K562 (cell line): ENCODE measurements around the gene CTIF. TPM values are rescaled to one million over a fixed set of nuclear protein-coding genes. Genes with fewer than 3 reads are reported as not detected.

Experiments used
- ATAC-seq: fragments of 200-7000 bp; cut with Tn5 transposase; 3 replicates; pipeline ENCODE4 v1.9.1; 2020; ENCODE audit warnings: moderate library complexity
- BruUV-seq: library from RNA; stranded (reverse); fragments of 400-500 nt; replicated peaks from 2 replicates; lab custom pipeline; 2021; lab: Mats Ljungman, UMichigan
- CTCF ChIA-PET: fragments of 300-600 bp; formaldehyde crosslinking; extraction: SDS; loops from one replicate; lab custom pipeline; 2021; ENCODE audit warnings: low intra/inter-chr PET ratio; lab: Yijun Ruan, JAX
- POLR2A ChIA-PET: fragments of 300-600, 350-650 bp; sonication (Branson Sonifier 250); formaldehyde crosslinking; extraction: SDS; loops from one replicate; lab custom pipeline; 2021; ENCODE audit warnings: antibody characterized with exemption, inconsistent platforms; lab: Yijun Ruan, JAX
- DNase-seq, 4 experiments: peaks; one replicate each; pipeline versions ENCODE4 v3.0.0 to v3.0.0-alpha.2; 2011 to 2018; ENCODE audit warnings: low spot score in 3 of 4, mixed read lengths in 3 of 4; ENCODE audit errors: extremely low read depth in 1 of 4
- FAIRE-seq: peaks from 2 replicates; lab custom pipeline; 2011; peaks lifted over from hg19 to GRCh38; lab: Jason Lieb, UNC
- H2AFZ ChIP-seq: 2 replicates; pipeline ENCODE4 v1.6.0; 2011; ENCODE audit warnings: low read depth, low read length, control low read depth, inconsistent platforms
- H3K27ac ChIP-seq: fragments of 200-600 bp; 3 replicates; pipeline ENCODE4 v1.8.0; 2011; ENCODE audit warnings: low read depth, mild to moderate bottlenecking, control low read depth, inconsistent platforms, low read length, moderate library complexity, mixed read lengths; ENCODE audit errors: extremely low read depth
- H3K27me3 ChIP-seq, 2 experiments: fragments of 300-600 bp in 1 of 2; 2 replicates in 1 of 2; 3 replicates in 1 of 2; pipeline versions ENCODE4 v1.6.0 to v1.8.0; 2011; ENCODE audit warnings: inconsistent platforms in 2 of 2, low read length in 2 of 2, mild to moderate bottlenecking in 1 of 2, mixed read lengths in 1 of 2, moderate library complexity in 1 of 2; ENCODE audit not compliant: control insufficient read depth in 2 of 2, insufficient read depth in 2 of 2
- H3K36me3 ChIP-seq: fragments of 300-600 bp; 3 replicates; pipeline ENCODE4 v1.8.0; 2011; ENCODE audit warnings: mild to moderate bottlenecking, low read length, inconsistent platforms; ENCODE audit not compliant: control insufficient read depth, insufficient read depth
- H3K4me1 ChIP-seq, 2 experiments: fragments of 200-600 bp in 1 of 2; replicated peaks in 1 of 2; 2 replicates in 1 of 2; 3 replicates in 1 of 2; pipeline versions ENCODE4 v1.5.1 to v1.8.0; 2011; ENCODE audit warnings: inconsistent platforms in 2 of 2, low read length in 2 of 2, mild to moderate bottlenecking in 1 of 2, mixed read lengths in 1 of 2, moderate library complexity in 1 of 2; ENCODE audit not compliant: control insufficient read depth in 2 of 2, insufficient read depth in 2 of 2
- H3K4me2 ChIP-seq: 2 replicates; pipeline ENCODE4 v1.6.1; 2011; ENCODE audit warnings: low read length, control low read depth, inconsistent platforms, mixed read lengths; ENCODE audit not compliant: insufficient read depth
- H3K4me3 ChIP-seq: fragments of 200-600 bp; sonication (generic), shearing (Covaris generic); 2 replicates; pipeline ENCODE4 v1.5.1; 2016; ENCODE audit warnings: control low read depth, inconsistent platforms
- H3K79me2 ChIP-seq: fragments of 200-600 bp; 3 replicates; pipeline ENCODE4 v1.8.0; 2011; ENCODE audit warnings: low read length, inconsistent platforms; ENCODE audit not compliant: control insufficient read depth, insufficient read depth
- H3K9ac ChIP-seq, 2 experiments: 2 replicates each; pipeline versions ENCODE4 v1.6.0 to v1.6.1; 2011; ENCODE audit warnings: low read depth in 2 of 2, low read length in 2 of 2, control low read depth in 1 of 2, inconsistent platforms in 1 of 2, mild to moderate bottlenecking in 1 of 2, mixed read lengths in 1 of 2; ENCODE audit not compliant: insufficient read depth in 1 of 2
- H3K9me1 ChIP-seq: one replicate; pipeline ENCODE4 v1.6.0; 2011; ENCODE audit warnings: inconsistent platforms, mild to moderate bottlenecking, low read length, moderate library complexity; ENCODE audit not compliant: control insufficient read depth, insufficient read depth
- H3K9me3 ChIP-seq: replicated peaks from 2 replicates; pipeline ENCODE4 v1.5.1; 2011; ENCODE audit warnings: low read depth, low read length, inconsistent platforms; ENCODE audit not compliant: control insufficient read depth, insufficient read depth
- H4K20me1 ChIP-seq: replicated peaks from 2 replicates; pipeline ENCODE4 v1.6.1; 2011; ENCODE audit warnings: low read length, inconsistent platforms, mixed read lengths; ENCODE audit not compliant: control insufficient read depth, insufficient read depth
- DDX20 ChIP-seq: fragments of 450-650 bp; IDR thresholded peaks from 2 replicates; pipeline ENCODE4 v1.6.1; 2016; ENCODE audit warnings: missing genetic modification characterization, low read depth, mild to moderate bottlenecking, missing compliant biosample characterization, moderate library complexity
- ERF ChIP-seq: fragments of 450-650 bp; formaldehyde crosslinking; IDR thresholded peaks from 2 replicates; pipeline ENCODE4 v1.4.0; 2020; ENCODE audit warnings: mild to moderate bottlenecking, mixed read lengths
- FOXA3 ChIP-seq, 2 experiments: fragments of 450-650 bp in 1 of 2; sonication (generic) in 1 of 2; formaldehyde crosslinking; IDR thresholded peaks in 1 of 2; conservative IDR thresholded peaks in 1 of 2; 2 replicates each; pipeline versions ENCODE4 v1.4.0 to v1.8.0; 2020 to 2022; ENCODE audit warnings: mild to moderate bottlenecking in 2 of 2, missing genetic modification reagents in 1 of 2
- PATZ1 ChIP-seq: fragments of 250-450 bp; sonication (Bioruptor Pico); IDR thresholded peaks from 2 replicates; pipeline ENCODE4 v1.5.0; 2020; ENCODE audit warnings: mild to moderate bottlenecking, borderline replicate concordance
- POLR3G ChIP-seq: IDR thresholded peaks from 2 replicates; pipeline ENCODE4 v1.6.1; 2011; ENCODE audit not compliant: insufficient read length, insufficient replicate concordance; ENCODE audit errors: extremely low read depth
- PYGO2 ChIP-seq: fragments of 450-650 bp; IDR thresholded peaks from 2 replicates; pipeline ENCODE4 v1.6.1; 2016; ENCODE audit warnings: mild to moderate bottlenecking, missing genetic modification characterization, moderate library complexity, missing compliant biosample characterization
- RBBP5 ChIP-seq: fragments of 200-600 bp; sonication (generic); IDR thresholded peaks from 2 replicates; pipeline ENCODE4 v1.6.1; 2012; ENCODE audit warnings: borderline replicate concordance, mild to moderate bottlenecking, low read length, control low read depth, inconsistent platforms; ENCODE audit not compliant: insufficient read depth, poor library complexity, severe bottlenecking
- SPI1 ChIP-seq: IDR thresholded peaks from 2 replicates; pipeline ENCODE4 v1.6.1; 2011; ENCODE audit warnings: low read depth, low read length, control low read depth, borderline replicate concordance
- TAF9B ChIP-seq: fragments of 450-650 bp; IDR thresholded peaks from 2 replicates; pipeline ENCODE4 v1.6.1; 2018; ENCODE audit warnings: mild to moderate bottlenecking; ENCODE audit not compliant: partially characterized antibody
- TBP ChIP-seq: optimal IDR thresholded peaks from 2 replicates; pipeline ENCODE3; 2011; ENCODE audit warnings: low read depth, low read length, improper control_type of control experiment
- WHSC1 ChIP-seq: IDR thresholded peaks from one replicate; pipeline ENCODE4 v1.6.1; 2012; ENCODE audit warnings: low read length, control low read depth, inconsistent platforms
- ZKSCAN1 ChIP-seq: fragments of 150-350 bp; IDR thresholded peaks from 2 replicates; pipeline ENCODE4 v1.6.1; 2016; ENCODE audit warnings: low read depth, low read length
- ZNF77 ChIP-seq: fragments of 250-450 bp; sonication (Bioruptor Pico); IDR thresholded peaks from 2 replicates; pipeline ENCODE4 v1.5.0; 2020
- ZNF778 ChIP-seq: fragments of 450-650 bp; formaldehyde crosslinking; IDR thresholded peaks from 2 replicates; pipeline ENCODE4 v1.4.0; 2020; ENCODE audit warnings: mild to moderate bottlenecking, moderate library complexity
- ZNF79 ChIP-seq: fragments of 250-450 bp; sonication (Bioruptor Pico); IDR thresholded peaks from 2 replicates; pipeline ENCODE4 v1.4.0; 2020; ENCODE audit warnings: low read depth, mild to moderate bottlenecking, moderate library complexity
- WGBS: fragments of 100-300 bp; shearing (Covaris generic); methylation state at CpG from one replicate; pipeline ENCODE4 v1.1.6; 2016; ENCODE audit warnings: low coverage, mixed read lengths; ENCODE audit not compliant: insufficient coverage; ENCODE audit errors: missing lambda C conversion rate; 5-methylcytosine and 5-hydroxymethylcytosine counted together
- in situ Hi-C: fragments of 300-500 bp; cut with MboI; formaldehyde crosslinking; loops from 4 replicates; pipeline ENCODE4 v1.15.0; 2018; ENCODE audit warnings: inconsistent platforms, mixed read lengths
- intact Hi-C: fragments of 100-400 bp; cut with micrococcal nuclease; formaldehyde crosslinking; loops from 2 replicates; pipeline ENCODE4 v1.14.2; 2022
- polyA plus RNA-seq, 8 experiments: library from polyadenylated mRNA; depleted of rRNA in 4 of 8; stranded (reverse) in 5 of 8; unstranded in 3 of 8; fragments of >200 nt; fragmentation: Nextera tagmentation in 2 of 8; fragmentation: Illumina TruSeq in 1 of 8; extraction: Ambion mirVana in 2 of 8; extraction: Trizol in 1 of 8; gene quantifications; 2 replicates each; pipeline versions ENCODE4 v1.2.1 to v1.2.3, GENCODE V29; 2011 to 2014; ENCODE audit warnings: inconsistent platforms in 1 of 8, missing spikeins in 1 of 8
- total RNA-seq, 7 experiments: library from RNA; depleted of rRNA in 6 of 7; stranded (reverse); fragments of >200 nt in 6 of 7; fragmentation: Illumina TruSeq in 2 of 7; extraction: Trizol in 2 of 7; gene quantifications; 2 replicates each; pipeline versions ENCODE4 v1.2.1 to v1.2.3, GENCODE V29; 2011 to 2021; ENCODE audit warnings: low replicate concordance in 1 of 7

CTIF gene
- total and polyA plus RNA-seq, 9 of the 15 experiments (the other 6 are each of a cell fraction or from before 2014, with no cell fraction given): 0.17 to 11.5 (median 2.2) TPM

GRCh38 chr18:48794251-48794970 lies 255.6 kb downstream of the CTIF start:
- no peak overlapping the region for H3K9ac ChIP-seq
- H3K9me3 ChIP-seq: no peaks in the 10 kb centered on the region
- H3K36me3 ChIP-seq: no peaks in the 10 kb centered on the region
- H3K27ac ChIP-seq: no peak overlapping the region
- H3K4me1 ChIP-seq: peaks cover 15 to 18% of the 10 kb centered on the region in 2 experiments; a peak in 4 of 5 replicates
- in situ Hi-C loops: no loop called here
- no peak for TF ChIP-seq DDX20 (tag)
- no peak for TF ChIP-seq ERF (CRISPR knock-in tag)
- TF ChIP-seq PYGO2 (tag): no peak
- no peak for TF ChIP-seq WHSC1
- no peak for TF ChIP-seq POLR3G
- no peak for TF ChIP-seq RBBP5
- no peak for TF ChIP-seq TAF9B
- no peak for TF ChIP-seq ZKSCAN1
- no peak for TF ChIP-seq ZNF79 (CRISPR knock-in tag)
- no peak for TF ChIP-seq FOXA3 (CRISPR knock-in tag; conservative IDR thresholded peaks at IDR 0.05 in 1 of 2, IDR thresholded peaks at IDR 0.05 in 1 of 2)
- no peak for TF ChIP-seq PATZ1 (CRISPR knock-in tag)
- no peak for TF ChIP-seq ZNF77 (CRISPR knock-in tag)
- TF ChIP-seq SPI1: no peak
- TF ChIP-seq ZNF778 (CRISPR knock-in tag): no peak
- TF ChIP-seq TBP: no peak
- H2AFZ ChIP-seq: no peak overlapping the region
- no peaks in the 10 kb centered on the region; the same call in 1 of the 2 replicates for H4K20me1 ChIP-seq
- FAIRE-seq (no peak), ATAC-seq (no peak), DNase-seq (no peak)
- no peaks in the 10 kb centered on the region for H3K9me1 ChIP-seq
- 31% methylated on average over 9 of the region's 10 CpGs for WGBS
- BruUV-seq: no TSS peak
- ChIA-PET CTCF (no interaction called here), POLR2A (interaction anchor here (1.5 kb wide), 1 partner anchor 9 kb away, joined by 4 read pairs; no protein-coding TSS in a partner anchor)
- H3K27me3 ChIP-seq: no peaks in the 10 kb centered on the region
- intact Hi-C loops: no loop called here
- no peak overlapping the region for H3K4me2 ChIP-seq
- H3K79me2 ChIP-seq: no peaks in the 10 kb centered on the region
- H3K4me3 ChIP-seq: no peak overlapping the region
